A549 treated with RU486 at 1 μM for 4 hours (cell line): ENCODE data around the gene ODR4. TPM values are rescaled to one million over a fixed set of nuclear protein-coding genes. Genes with fewer than 3 reads are reported as not detected.

Experiments
- total RNA-seq: library from RNA; stranded (reverse); fragments of 200-300 nt; extraction: Qiagen RNA extraction; gene quantifications from 5 replicates; pipeline ENCODE4 v1.2.3, GENCODE V29; 2022; ENCODE audit warnings: low read depth

Gene ODR4
- total RNA-seq, result 6.9 to 18.0 TPM (median 16.4 TPM) in 5 replicates

GRCh38 chr1:186375152-186375928 lies at the start of gene ODR4, which contains the start of gene TPR:
Gene ODR4 (plus strand): TSS chr1:186375838. CDS start chr1:186379786, 3,948 bp downstream.
Gene TPR (minus strand): TSS chr1:186375253. CDS start chr1:186375028, 225 bp downstream.

GRCh38 chr1:186461014-186461413 lies 85.4 kb downstream of the ODR4 start, which contains the start of gene PDC:
Gene PDC (minus strand): TSS chr1:186461114. CDS start chr1:186449459, 11,655 bp downstream.

Other genes with a start within 250 kb of the ODR4 start
- gene PRG4, start 79.6 kb upstream of the ODR4 start, total RNA-seq, result 0.09 to 0.20 TPM (median 0.16 TPM) in 5 replicates
- gene TPR, start 585 bp upstream of the ODR4 start, total RNA-seq, result 43.7 to 57.2 TPM (median 45.4 TPM) in 5 replicates
- gene PDC, start 85.3 kb downstream of the ODR4 start, total RNA-seq, result not detected in 5 replicates